Activated CD4-positive, CD25-positive, alpha-beta regulatory T cell treated with anti-CD3 and anti-CD28 coated beads, Interleukin-2, amount 50 U/mL, for 16 hours (primary cell): Measurements from ENCODE around the gene PACSIN2.
"Not testable (repeated sequence)": the region's sequence is repeated elsewhere in the genome, so short reads cannot be mapped to it uniquely, and the experiment has no call there.

Experiments
- DNase-seq: peaks from one replicate; pipeline ENCODE4 v3.0.0-alpha.2; 2020; ENCODE audit warnings: low read depth, low spot score

The PACSIN2 gene

DNA sequence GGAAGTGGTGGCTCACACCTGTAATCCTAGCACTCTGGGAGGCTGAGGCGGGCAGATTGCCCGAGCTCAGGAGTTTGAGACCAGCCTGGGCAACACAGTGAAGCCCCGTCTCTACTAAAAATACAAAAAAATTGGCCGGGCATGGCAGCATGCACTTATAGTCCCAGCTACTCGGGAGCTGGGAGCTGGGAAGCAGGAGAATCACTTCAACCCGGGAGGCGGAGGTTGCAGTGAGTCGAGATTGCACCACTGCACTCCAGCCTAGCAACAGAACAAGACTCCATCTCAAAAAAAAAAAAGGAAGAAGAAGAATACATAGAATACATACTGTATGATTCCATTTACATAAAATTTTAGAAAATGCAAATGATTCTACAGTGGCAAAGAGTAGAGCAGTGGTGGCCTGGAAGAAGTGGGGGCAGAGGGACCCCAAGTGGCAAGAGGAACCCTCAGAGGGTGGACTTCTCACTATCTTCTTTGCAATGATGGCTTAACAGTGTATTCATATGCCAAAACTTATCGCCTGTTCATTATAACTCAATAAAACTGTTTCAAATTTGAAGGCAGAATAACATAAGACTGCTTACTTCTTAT lies 22.0 kb downstream of the PACSIN2 start:
- no peak for DNase-seq

DNA sequence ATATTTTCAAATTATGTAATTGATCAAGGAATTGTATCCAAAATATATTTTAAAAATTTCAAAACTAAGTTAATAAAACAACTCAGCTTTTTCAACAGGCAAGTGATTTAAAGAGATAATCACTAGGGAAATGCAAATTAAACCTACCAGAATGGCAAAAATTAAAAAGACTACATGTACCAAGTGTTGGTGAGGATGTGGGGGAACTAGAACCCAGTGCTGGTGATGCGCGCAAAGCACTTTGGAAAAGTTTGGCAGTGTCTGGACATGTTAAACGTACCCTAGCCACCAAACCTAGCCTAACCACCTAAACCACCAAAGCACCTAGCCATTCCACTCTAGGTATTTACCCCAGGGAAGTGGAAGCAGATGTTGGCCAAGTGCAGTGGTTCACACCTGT lies 22.9 kb downstream of the PACSIN2 start:
- DNase-seq = no peak

GRCh38 chr22:42991010-42991651 lies 23.8 kb downstream of the PACSIN2 start:
- DNase-seq = no peak

DNA sequence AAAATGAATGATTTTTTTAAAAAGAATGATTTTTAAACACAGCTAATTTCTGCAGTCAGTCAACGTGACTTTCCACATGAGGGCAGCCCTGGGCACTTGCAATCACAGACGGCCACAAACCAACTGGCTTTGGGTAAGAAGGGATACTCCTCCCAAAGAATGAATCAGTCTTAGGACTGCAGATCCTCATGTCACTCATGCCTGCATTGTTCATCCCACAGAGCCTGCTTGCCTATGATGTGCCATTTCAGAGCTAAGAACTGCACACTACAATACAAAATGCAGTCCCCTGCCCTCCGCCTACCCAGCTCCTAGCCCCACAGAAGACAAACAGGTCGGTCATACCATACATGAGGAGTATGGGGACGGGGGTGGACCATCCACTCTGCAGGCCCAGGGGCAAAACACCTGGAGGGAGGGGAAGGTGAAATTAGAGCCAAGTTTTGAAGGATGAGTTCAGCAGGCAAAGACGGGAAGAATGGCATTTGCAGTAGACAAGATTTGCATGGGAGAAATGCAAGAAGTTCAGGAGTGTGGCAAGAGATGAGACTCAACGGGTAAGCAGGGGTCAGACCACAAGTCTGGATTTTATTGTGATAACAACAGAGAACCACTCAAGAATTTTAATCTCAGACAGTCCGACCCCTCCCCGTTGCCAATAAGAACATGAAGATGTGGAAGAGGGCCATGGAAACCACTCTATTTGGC lies 24.7 kb downstream of the PACSIN2 start:
- DNase-seq = no peak

DNA sequence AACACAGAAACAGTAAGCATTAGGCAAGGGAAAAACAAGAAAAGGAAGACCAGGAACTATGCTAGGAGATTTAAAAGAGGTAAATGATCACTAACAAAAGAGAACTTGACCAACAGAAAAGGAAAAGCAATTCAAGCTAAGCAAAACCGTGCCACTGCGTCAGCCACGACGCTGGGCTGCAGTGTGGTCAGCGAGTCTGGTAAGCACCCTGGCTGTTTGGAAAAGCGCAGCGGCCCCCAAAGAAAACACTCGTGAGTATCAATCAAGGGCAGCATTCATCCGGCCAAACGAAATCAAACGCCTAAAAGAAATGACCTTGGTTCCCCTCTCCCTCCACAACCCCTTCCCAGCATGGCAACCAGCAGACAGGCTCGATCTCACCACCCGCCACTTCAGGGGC lies 28.8 kb downstream of the PACSIN2 start:
- DNase-seq = no peak

GRCh38 chr22:42985531-42985905 lies 29.4 kb downstream of the PACSIN2 start:
- no peak for DNase-seq

DNA sequence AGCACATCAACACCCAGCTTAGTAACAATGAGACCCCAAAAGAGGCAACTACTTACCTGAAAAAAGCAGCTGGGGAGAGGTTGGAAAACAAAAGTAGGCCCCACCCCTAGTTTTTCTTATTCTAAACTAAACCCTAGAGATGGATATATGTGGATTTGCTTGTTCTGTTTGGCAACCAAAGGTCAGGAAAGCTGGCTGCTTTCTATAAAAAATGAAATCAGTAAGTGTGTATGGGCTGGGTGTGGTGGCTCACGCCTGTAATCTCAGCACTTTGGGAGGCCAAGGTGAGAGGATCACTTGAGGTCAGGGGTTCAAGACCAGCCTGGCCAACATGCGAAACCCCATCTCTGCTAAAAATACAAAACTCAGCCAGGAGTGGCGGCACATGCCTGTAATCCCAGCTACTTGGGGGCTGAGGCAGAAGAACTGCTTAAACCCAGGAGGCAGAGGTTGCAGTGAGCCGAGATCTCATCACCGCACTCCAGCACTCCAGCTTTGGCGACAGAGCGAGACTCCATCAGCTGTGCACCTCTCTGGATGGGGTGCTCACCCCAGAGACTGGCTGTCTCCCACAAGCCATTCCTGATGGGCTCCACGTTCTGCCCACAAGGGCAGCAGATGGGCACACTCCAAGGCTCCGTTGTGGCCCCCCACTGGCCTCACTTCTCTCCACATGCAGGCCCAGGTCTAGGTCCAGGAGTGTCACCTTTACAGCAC lies 30.0 kb downstream of the PACSIN2 start:
- DNase-seq = no peak

DNA sequence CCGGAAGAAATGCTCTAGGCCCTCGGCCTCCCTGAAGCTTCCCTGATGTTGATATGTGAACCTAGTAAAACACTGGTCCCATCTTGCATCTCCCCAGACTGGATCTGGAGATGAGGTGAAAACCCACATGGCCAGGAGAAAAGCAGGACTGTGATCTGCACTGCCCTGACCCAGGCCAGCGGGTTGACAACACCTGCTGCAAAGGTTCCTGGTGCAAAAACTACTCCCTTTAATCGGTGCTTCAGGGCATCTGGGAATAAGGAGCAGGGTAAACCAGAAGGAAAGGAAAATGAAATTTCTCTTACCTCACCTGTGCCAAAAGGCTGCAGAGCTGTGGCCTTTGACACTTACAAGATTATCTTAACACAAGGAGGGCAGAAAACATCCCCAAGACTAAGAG lies 30.6 kb downstream of the PACSIN2 start:
- no peak for DNase-seq

GRCh38 chr22:42983470-42983869 lies 31.5 kb downstream of the PACSIN2 start:
- DNase-seq = no peak

DNA sequence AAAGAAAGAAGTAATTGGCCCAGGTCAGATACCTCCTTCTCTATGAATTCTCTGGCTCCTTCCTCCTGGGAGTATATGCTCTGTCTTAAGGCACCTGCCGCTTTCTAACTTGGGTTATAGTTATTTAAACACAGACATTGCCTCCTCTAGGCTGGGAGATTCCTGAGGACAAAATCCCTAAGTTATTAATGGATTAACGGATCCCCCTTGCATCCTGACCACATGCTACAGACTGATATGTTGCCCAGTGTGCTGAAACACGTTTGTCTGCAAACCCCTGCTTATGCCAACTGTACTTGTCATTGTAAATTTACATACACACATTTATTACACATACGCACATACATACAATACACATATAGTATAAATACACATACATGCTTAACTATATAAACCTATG lies 35.3 kb downstream of the PACSIN2 start:
- DNase-seq = no peak

- DNase-seq = no peak
These were observed 36.4 kb downstream of the PACSIN2 start for GRCh38 chr22:42978453-42979103.

GRCh38 chr22:42977569-42977968 lies 37.4 kb downstream of the PACSIN2 start:
- no peak for DNase-seq

DNA sequence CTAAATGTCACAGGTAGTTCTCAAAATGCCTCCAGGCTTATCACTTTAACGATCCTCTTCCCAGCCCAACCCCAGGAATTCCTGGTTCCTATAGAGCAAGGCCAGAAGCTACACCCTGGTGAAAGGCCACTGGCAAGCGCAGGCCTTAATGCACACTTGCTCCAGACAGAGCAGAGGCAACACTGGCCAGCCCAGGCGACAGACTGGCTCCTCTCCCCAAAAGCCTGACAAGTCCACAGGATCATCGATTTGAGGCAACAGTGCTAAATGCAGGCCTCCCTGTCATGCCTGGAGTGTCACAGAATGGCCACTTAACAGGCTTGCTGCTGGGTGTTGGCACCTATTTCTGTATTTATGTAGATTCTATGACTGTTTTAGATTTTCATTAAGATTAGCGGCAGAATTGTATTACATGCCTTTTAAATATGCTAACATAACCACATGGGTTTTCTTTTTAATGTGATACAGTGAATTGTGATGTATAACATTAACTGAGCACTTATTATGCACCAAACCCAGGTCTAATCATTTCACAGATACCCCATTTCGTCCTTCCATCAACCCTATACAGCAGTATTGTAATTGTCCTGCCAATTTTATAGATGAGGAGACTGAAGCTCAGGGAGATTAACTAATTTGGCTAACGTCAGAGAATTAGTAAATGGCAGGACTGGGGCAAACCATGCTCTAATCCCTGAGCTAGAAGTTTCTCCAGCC lies 38.6 kb downstream of the PACSIN2 start:
- DNase-seq = no peak

- no peak for DNase-seq
These were observed 40.7 kb downstream of the PACSIN2 start for GRCh38 chr22:42974223-42974622.

- no peak for DNase-seq
These were observed 41.4 kb downstream of the PACSIN2 start for GRCh38 chr22:42973536-42973881.

GRCh38 chr22:42972649-42973535 lies 42.1 kb downstream of the PACSIN2 start:
- DNase-seq = no peak

DNA sequence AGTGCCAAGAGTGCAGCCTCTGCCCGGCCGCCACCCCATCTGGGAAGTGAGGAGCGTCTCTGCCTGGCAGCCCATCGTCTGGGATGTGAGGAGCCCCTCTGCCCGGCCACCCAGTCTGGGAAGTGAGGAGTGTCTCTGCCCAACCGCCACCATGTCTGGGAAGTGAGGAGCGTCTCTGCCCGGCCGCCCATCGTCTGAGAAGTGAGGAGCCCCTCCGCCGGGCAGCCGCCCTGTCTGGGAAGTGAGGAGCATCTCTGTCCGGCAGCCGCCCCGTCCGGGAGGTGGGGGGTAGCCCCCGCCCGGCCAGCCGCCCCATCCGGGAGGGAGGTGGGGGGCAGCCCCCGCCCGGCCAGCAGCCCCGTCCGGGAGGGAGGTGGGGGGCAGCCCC lies 43.5 kb downstream of the PACSIN2 start:
- DNase-seq = not testable (repeated sequence)

GRCh38 chr22:42970029-42970428 lies 44.9 kb downstream of the PACSIN2 start:
- no peak for DNase-seq

- DNase-seq = no peak
These were observed 45.5 kb downstream of the PACSIN2 start for GRCh38 chr22:42969348-42969975.

- DNase-seq = no peak
These were observed 47.0 kb downstream of the PACSIN2 start for GRCh38 chr22:42967933-42968332.
